Stimulated activated CD8-positive, alpha-beta memory T cell treated with anti-CD3 and anti-CD28 coated beads, Interleukin-12 subunit alpha, Interleukin-12 subunit beta, amount 100 ng/mL, for 4 hours (primary cell): Measurements from ENCODE around the gene MITF.
"Not testable (repeated sequence)": the region's sequence is repeated elsewhere in the genome, so short reads cannot be mapped to it uniquely, and the experiment has no call there.

Experiments
- DNase-seq: peaks from one replicate; pipeline ENCODE4 v3.0.0-alpha.2; 2020; ENCODE audit warnings: low read depth

Gene MITF

GRCh38 chr3:69872783-69873378 lies 133.6 kb downstream of the MITF start:
- DNase-seq, result no peak

- DNase-seq, result no peak
Observed at GRCh38 chr3:69876073-69876472, 136.8 kb downstream of the MITF start.

- DNase-seq, result no peak
Observed at GRCh38 chr3:69878254-69878653, 139.0 kb downstream of the MITF start.

- DNase-seq, result no peak
Observed at GRCh38 chr3:69879051-69879450, 139.8 kb downstream of the MITF start.

GRCh38 chr3:69880069-69880640 lies 140.9 kb downstream of the MITF start:
- DNase-seq, result no peak

- no peak for DNase-seq
Observed at GRCh38 chr3:69881051-69881450, 141.8 kb downstream of the MITF start.

GRCh38 chr3:69881756-69882428 lies 142.6 kb downstream of the MITF start:
- DNase-seq, result no peak

GRCh38 chr3:69882560-69882959 lies 143.3 kb downstream of the MITF start:
- DNase-seq, result no peak

- DNase-seq, result no peak
Observed at GRCh38 chr3:69888040-69888942, 149.0 kb downstream of the MITF start.

GRCh38 chr3:69888943-69889315 lies 149.7 kb downstream of the MITF start:
- no peak for DNase-seq

GRCh38 chr3:69890084-69890483 lies 150.8 kb downstream of the MITF start:
- no peak for DNase-seq

- no peak for DNase-seq
Observed at GRCh38 chr3:69890691-69891090, 151.4 kb downstream of the MITF start.

GRCh38 chr3:69892706-69893105 lies 153.4 kb downstream of the MITF start:
- no peak for DNase-seq

GRCh38 chr3:69893274-69893673 lies 154.0 kb downstream of the MITF start:
- no peak for DNase-seq

- no peak for DNase-seq
Observed at GRCh38 chr3:69896095-69896494, 156.8 kb downstream of the MITF start.

GRCh38 chr3:69900331-69900730 lies 161.1 kb downstream of the MITF start:
- no peak for DNase-seq

- DNase-seq, result no peak
Observed at GRCh38 chr3:69901802-69902201, 162.5 kb downstream of the MITF start.

GRCh38 chr3:69902386-69902785 lies 163.1 kb downstream of the MITF start:
- no peak for DNase-seq

- no peak for DNase-seq
Observed at GRCh38 chr3:69906351-69906966, 167.2 kb downstream of the MITF start.

- no peak for DNase-seq
Observed at GRCh38 chr3:69907554-69907953, 168.3 kb downstream of the MITF start.

GRCh38 chr3:69909859-69910258 lies 170.6 kb downstream of the MITF start:
- not testable (repeated sequence) for DNase-seq

- DNase-seq, result no peak
Observed at GRCh38 chr3:69913422-69913821, 174.2 kb downstream of the MITF start.
